ENCODE data around the gene DGCR2.

- no peak for TF ChIP-seq EZH2 (IDR thresholded peaks at IDR 0.05; ENCODE audit: borderline replicate concordance, low read depth, low read length, poor library complexity, severe bottlenecking)
- no peak for TF ChIP-seq CTCF (conservative IDR thresholded peaks at IDR 0.05; ENCODE audit: low read depth, low read length)
These were observed 525 bp downstream of the DGCR2 start for GRCh38 chr22:19121631-19122142.
